ENCODE measurements around the gene ELOA.
"Not testable (repeated sequence)": the region's sequence is repeated elsewhere in the genome, so short reads cannot be mapped to it uniquely, and the experiment has no call there.

The ELOA gene

GRCh38 chr1:23751815-23752200, 8.5 kb downstream of the ELOA start:
- Mint-ChIP-seq H3K27ac (no peak overlapping the region), H3K4me1 (ENCODE audit: low read depth) (peaks cover 26% of the 10 kb centered on the region), H3K27me3 (ENCODE audit: low read depth) (no peaks in the 10 kb centered on the region)

GRCh38 chr1:23752909-23753308, 9.6 kb downstream of the ELOA start:
- H3K4me1 Mint-ChIP-seq (ENCODE audit: low read depth), result peaks cover 16% of the 10 kb centered on the region
- H3K27me3 Mint-ChIP-seq (ENCODE audit: low read depth), result no peaks in the 10 kb centered on the region
- H3K4me3 Mint-ChIP-seq, result no peak overlapping the region
- peaks cover 40% of the 10 kb centered on the region for H3K36me3 Mint-ChIP-seq (ENCODE audit: low read depth)
- H3K27ac Mint-ChIP-seq, result no peak overlapping the region
- no peaks in the 10 kb centered on the region for H3K9me3 Mint-ChIP-seq

More at GRCh38 chr1:23751815-23752200, 8.5 kb downstream of the ELOA start:
- Mint-ChIP-seq H3K4me3 (no peak overlapping the region), H3K9me3 (no peaks in the 10 kb centered on the region), H3K36me3 (ENCODE audit: low read depth) (peaks cover 41% of the 10 kb centered on the region)

DNA sequence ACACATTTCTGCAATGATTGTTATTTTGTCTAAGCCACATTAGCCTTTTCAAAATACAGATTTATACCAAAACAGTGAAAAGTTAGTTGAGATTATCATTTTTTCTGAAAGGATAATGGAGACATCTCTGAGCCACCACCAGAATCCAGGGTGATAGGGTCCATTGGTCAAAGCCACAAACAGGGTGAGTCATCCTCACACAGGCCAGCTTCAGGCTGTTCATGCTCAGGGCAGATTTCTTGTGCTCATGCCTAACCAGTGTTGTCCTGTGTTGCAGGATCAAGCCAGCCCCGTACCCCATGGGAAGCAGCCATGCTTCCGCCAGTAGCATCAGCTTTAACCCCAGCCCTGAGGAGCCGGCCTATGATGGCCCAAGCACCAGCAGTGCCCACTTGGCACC, 13.4 kb downstream of the ELOA start:
- Mint-ChIP-seq H3K36me3 (ENCODE audit: low read depth) (peaks cover 45% of the 10 kb centered on the region), H3K4me3 (no peak overlapping the region), H3K27ac (no peak overlapping the region), H3K4me1 (ENCODE audit: low read depth) (no peaks in the 10 kb centered on the region), H3K9me3 (no peaks in the 10 kb centered on the region), H3K27me3 (ENCODE audit: low read depth) (no peaks in the 10 kb centered on the region)

- Mint-ChIP-seq H3K4me1 (ENCODE audit: low read depth) (no peaks in the 10 kb centered on the region), H3K9me3 (no peaks in the 10 kb centered on the region), H3K27me3 (ENCODE audit: low read depth) (no peaks in the 10 kb centered on the region), H3K4me3 (no peak overlapping the region), H3K27ac (no peak overlapping the region), H3K36me3 (ENCODE audit: low read depth) (peaks cover 44% of the 10 kb centered on the region)
Observed at GRCh38 chr1:23757812-23758211, 14.5 kb downstream of the ELOA start.

DNA sequence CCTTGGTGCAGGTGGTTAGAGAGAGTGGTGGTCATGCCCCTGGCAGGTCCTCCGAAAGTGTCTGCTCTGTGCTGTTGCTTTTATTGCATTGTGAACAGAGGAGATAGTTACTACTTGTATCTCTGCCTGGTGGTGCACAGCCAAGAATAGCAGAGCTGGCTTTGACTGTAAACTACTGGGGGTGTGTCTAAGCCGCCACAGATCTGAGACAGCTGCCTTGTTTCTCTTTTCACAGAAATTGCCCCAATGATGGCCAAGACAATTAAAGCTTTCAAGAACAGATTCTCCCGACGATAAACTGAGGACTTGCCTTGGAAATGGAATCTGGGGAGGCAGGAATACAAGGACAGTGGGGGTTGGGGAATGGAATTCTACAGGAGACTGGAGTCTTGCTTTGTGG, 16.0 kb downstream of the ELOA start:
- Mint-ChIP-seq H3K27ac (no peak overlapping the region), H3K27me3 (ENCODE audit: low read depth) (no peaks in the 10 kb centered on the region), H3K9me3 (no peaks in the 10 kb centered on the region), H3K4me1 (ENCODE audit: low read depth) (no peaks in the 10 kb centered on the region), H3K4me3 (no peak overlapping the region), H3K36me3 (ENCODE audit: low read depth) (peaks cover 32% of the 10 kb centered on the region)

DNA sequence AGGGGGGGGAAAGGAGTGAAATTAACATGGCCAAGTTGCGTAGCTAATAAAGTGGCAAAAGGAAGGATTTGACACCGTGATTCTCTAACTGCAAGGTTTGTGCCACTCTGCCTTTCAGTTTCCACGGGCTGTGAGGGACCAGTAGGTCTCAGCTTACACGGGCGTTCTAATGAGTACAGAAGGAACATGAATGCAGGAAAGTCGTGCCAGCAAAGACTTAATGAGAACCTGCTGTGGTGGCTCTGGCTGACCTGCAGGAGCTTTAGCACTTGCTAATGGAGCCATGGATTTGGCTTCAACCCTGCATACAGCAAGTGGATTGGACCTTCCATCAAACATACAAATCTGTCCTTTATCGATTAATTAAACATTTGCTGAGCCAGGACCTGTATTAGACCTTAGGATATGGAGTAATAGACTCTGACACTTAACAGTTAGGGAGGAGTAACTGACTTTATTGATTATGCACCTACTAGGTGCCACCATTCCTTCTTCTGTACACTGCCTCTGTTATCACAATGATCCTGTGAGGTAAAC, 19.8 kb downstream of the ELOA start:
- H3K9me3 Mint-ChIP-seq, result no peaks in the 10 kb centered on the region
- no peaks in the 10 kb centered on the region for H3K27me3 Mint-ChIP-seq (ENCODE audit: low read depth)
- no peak overlapping the region for H3K4me3 Mint-ChIP-seq
- no peak overlapping the region for H3K27ac Mint-ChIP-seq
- no peaks in the 10 kb centered on the region for H3K4me1 Mint-ChIP-seq (ENCODE audit: low read depth)
- peaks cover 20% of the 10 kb centered on the region for H3K36me3 Mint-ChIP-seq (ENCODE audit: low read depth)

- Mint-ChIP-seq H3K9me3 (no peaks in the 10 kb centered on the region), H3K27me3 (ENCODE audit: low read depth) (no peaks in the 10 kb centered on the region), H3K4me1 (ENCODE audit: low read depth) (peaks cover 4% of the 10 kb centered on the region), H3K27ac (no peak overlapping the region), H3K4me3 (no peak overlapping the region), H3K36me3 (ENCODE audit: low read depth) (peaks cover 2% of the 10 kb centered on the region)
Observed at GRCh38 chr1:23768733-23769132, 25.5 kb downstream of the ELOA start.

DNA sequence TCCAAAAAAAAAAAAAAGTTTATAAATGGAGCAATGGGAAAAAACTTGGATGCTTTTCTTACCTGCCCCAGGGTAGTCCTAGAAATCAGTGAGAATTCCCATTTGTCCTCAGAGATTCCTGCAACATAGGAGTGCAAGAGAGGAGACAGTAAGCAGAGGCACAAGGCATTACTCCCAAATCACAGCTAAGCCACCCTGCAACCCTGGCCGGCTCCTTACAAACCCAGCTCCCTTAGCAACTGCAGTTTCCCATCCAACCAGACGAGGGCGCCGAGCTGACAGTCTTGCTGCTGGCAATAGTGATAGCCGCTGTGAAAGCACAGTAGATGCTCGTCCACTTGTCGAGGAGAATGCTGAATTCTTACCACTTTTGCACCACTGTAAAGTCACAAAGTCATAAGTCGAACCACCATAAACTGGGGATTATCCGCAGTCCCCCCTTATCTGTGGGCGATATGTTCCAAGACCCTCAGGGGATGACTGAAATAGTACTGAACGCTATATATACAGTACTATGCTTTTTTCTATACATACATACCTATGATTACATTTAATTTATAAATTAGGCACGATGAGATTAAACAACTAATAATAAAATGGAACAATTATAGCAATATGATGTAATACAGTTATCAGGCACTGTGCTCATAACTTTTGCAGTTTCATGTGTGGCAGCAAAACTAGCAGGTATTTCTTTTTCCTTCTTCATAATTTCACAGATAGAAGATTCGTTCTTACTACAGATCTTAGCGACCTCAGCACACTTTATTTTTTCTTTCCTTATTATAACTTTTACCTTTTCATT, 29.0 kb downstream of the ELOA start:
- Mint-ChIP-seq H3K27ac (no peak overlapping the region), H3K27me3 (ENCODE audit: low read depth) (no peaks in the 10 kb centered on the region), H3K4me3 (no peak overlapping the region)

DNA sequence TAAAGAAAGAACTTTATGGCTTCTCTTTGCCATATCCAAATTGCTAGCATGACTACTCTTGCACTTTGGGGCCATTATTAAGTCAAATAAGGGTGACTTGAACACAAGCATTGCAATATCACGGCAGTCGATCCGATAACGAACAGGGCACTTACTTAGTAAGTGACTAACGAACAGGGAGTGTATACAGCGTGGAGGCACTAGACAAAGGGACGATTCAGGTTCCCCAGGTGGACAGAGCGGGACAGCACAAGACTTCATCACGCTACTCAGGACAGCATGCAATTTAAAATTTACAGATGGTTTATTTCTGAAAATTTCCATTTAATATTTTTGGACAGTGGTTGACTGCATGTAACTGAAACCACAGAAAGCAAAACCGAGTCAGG, 29.6 kb downstream of the ELOA start:
- H3K27ac Mint-ChIP-seq, result no peak overlapping the region
- H3K27me3 Mint-ChIP-seq (ENCODE audit: low read depth), result no peaks in the 10 kb centered on the region
- no peaks in the 10 kb centered on the region for H3K36me3 Mint-ChIP-seq (ENCODE audit: low read depth)
- H3K4me1 Mint-ChIP-seq (ENCODE audit: low read depth), result peaks cover 22% of the 10 kb centered on the region
- no peaks in the 10 kb centered on the region for H3K9me3 Mint-ChIP-seq
- H3K4me3 Mint-ChIP-seq, result no peak overlapping the region

More for the DNA sequence above, 29.0 kb downstream of the ELOA start:
- H3K4me1 Mint-ChIP-seq (ENCODE audit: low read depth), result peaks cover 18% of the 10 kb centered on the region
- no peaks in the 10 kb centered on the region for H3K36me3 Mint-ChIP-seq (ENCODE audit: low read depth)
- no peaks in the 10 kb centered on the region for H3K9me3 Mint-ChIP-seq

GRCh38 chr1:23774174-23774880, 31.1 kb downstream of the ELOA start:
- Mint-ChIP-seq H3K36me3 (ENCODE audit: low read depth) (peaks cover 3% of the 10 kb centered on the region), H3K27me3 (ENCODE audit: low read depth) (no peaks in the 10 kb centered on the region), H3K4me3 (no peak overlapping the region), H3K4me1 (ENCODE audit: low read depth) (peaks cover 28% of the 10 kb centered on the region), H3K9me3 (no peaks in the 10 kb centered on the region), H3K27ac (no peak overlapping the region)

GRCh38 chr1:23776217-23776616, 32.9 kb downstream of the ELOA start:
- Mint-ChIP-seq H3K36me3 (ENCODE audit: low read depth) (peaks cover 11% of the 10 kb centered on the region), H3K27ac (no peak overlapping the region), H3K9me3 (no peaks in the 10 kb centered on the region), H3K4me1 (ENCODE audit: low read depth) (peaks cover 38% of the 10 kb centered on the region), H3K27me3 (ENCODE audit: low read depth) (no peaks in the 10 kb centered on the region), H3K4me3 (no peak overlapping the region)

DNA sequence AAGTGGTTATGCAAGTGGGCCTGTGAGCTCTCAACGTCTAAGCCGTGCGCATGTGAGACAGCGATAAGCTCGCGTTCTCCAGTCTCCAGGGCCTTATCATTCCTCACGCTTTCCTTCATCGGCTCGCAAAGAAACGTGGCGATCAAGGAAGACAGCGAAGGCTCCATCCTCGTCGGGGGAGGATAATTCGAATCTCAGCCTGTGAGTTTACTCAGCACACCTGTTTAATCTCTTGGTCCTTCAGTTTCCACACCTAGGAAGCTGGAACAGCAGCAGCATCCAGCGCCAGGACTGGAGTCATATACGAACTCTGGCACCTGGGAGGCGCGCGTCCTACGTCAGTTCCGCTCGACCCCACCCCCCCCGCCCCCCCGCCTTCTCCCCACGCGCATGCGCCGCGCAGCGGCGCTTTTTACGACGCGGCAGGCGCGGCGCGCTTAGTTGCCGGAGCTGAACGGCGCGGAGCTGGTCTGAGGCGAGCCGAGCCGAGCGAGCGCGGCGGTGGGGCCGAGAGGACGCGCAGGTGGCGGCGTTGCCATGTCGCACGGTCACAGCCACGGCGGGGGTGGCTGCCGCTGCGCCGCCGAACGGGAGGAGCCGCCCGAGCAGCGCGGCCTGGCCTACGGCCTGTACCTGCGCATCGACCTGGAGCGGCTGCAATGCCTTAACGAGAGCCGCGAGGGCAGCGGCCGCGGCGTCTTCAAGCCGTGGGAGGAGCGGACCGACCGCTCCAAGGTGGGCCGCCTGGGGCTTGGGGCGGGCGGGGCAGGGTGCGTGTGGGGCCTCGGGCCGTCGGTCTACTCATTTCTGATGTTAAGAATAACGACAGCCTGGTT, 34.9 kb downstream of the ELOA start, which contains the start of gene PITHD1:
Gene PITHD1 (plus strand): TSS at position 440 of the 836 bp plus-strand sequence. CDS start 98 bp downstream, at position 538.
- Mint-ChIP-seq H3K9me3 (no peaks in the 10 kb centered on the region), H3K27ac (peak within 1 kb of the TSS; percentile 90), H3K27me3 (ENCODE audit: low read depth) (no peaks in the 10 kb centered on the region), H3K4me1 (ENCODE audit: low read depth) (peaks cover 42% of the 10 kb centered on the region), H3K36me3 (ENCODE audit: low read depth) (peaks cover 16% of the 10 kb centered on the region), H3K4me3 (peak within 1 kb of the TSS; percentile 91)

- Mint-ChIP-seq H3K27ac (peak overlapping the region; percentile 77), H3K36me3 (ENCODE audit: low read depth) (peaks cover 22% of the 10 kb centered on the region)
Observed at GRCh38 chr1:23779826-23780371, 36.6 kb downstream of the ELOA start.

DNA sequence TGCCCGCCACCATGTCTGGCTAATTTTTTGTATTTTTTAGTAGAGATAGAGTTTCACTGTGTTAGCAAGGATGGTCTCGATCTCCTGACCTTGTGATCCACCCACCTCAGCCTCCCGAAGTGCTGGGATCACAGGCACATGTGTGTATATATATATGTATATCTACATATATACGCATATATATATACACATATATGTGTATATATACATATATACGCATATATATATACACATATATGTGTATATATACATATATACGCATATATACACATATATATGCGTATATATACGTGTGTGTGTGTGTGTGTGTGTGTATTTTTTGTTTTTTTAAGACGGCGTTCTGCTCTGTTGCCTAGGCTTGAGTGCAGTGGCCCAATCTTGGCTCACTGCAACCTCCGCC, 39.9 kb downstream of the ELOA start:
- H3K9me3 Mint-ChIP-seq; H3K4me3 Mint-ChIP-seq; H3K27ac Mint-ChIP-seq; H3K27me3 Mint-ChIP-seq (ENCODE audit: low read depth): not testable (repeated sequence)
- peaks cover 48% of the 10 kb centered on the region for H3K36me3 Mint-ChIP-seq (ENCODE audit: low read depth)
- H3K4me1 Mint-ChIP-seq (ENCODE audit: low read depth), result peaks cover 19% of the 10 kb centered on the region

More at GRCh38 chr1:23779826-23780371, 36.6 kb downstream of the ELOA start:
- Mint-ChIP-seq H3K27me3 (ENCODE audit: low read depth) (no peaks in the 10 kb centered on the region), H3K9me3 (no peaks in the 10 kb centered on the region), H3K4me3 (peak overlapping the region; percentile 91), H3K4me1 (ENCODE audit: low read depth) (peaks cover 36% of the 10 kb centered on the region)
